DOHH2 (cell line): ENCODE results near the gene SPOCK1.

ENCODE experiments used
- EZH2phosphoT487 ChIP-seq: fragments of 200-600 bp; sonication (generic); IDR thresholded peaks from 2 replicates; pipeline ENCODE4 v1.6.1; 2017; ENCODE audit warnings: borderline replicate concordance, mild to moderate bottlenecking, antibody characterized with exemption, low read length, moderate library complexity, mixed read lengths
- TF ChIP-seq, protein P1 (sequence below): fragments of 200-600 bp; sonication (generic); IDR thresholded peaks from one replicate; pipeline ENCODE4 v1.5.1; 2014; ENCODE audit warnings: antibody characterized with exemption, mild to moderate bottlenecking, low read depth, low read length; ENCODE audit not compliant: poor library complexity, severe bottlenecking

DNA sequence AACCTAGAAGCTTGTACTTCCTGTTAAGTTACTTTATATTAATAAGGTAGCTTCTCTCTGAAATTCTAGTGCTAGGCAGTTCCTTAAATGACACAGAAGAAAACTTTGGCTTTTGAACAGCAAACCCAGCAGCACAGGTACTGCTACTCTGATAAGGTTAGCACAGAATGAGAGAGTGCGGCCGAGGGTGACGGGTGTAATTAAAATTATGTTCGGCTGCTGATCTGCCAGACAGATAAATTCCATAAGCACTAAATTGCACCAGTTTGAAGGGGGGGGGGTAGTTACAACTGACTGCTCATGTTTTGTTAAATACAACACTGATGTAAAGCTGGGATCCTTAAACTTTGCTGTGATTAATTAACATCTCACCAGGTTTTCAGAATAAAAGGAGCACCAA, 475.1 kb downstream of the SPOCK1 start:
- TF ChIP-seq, protein P1, sequence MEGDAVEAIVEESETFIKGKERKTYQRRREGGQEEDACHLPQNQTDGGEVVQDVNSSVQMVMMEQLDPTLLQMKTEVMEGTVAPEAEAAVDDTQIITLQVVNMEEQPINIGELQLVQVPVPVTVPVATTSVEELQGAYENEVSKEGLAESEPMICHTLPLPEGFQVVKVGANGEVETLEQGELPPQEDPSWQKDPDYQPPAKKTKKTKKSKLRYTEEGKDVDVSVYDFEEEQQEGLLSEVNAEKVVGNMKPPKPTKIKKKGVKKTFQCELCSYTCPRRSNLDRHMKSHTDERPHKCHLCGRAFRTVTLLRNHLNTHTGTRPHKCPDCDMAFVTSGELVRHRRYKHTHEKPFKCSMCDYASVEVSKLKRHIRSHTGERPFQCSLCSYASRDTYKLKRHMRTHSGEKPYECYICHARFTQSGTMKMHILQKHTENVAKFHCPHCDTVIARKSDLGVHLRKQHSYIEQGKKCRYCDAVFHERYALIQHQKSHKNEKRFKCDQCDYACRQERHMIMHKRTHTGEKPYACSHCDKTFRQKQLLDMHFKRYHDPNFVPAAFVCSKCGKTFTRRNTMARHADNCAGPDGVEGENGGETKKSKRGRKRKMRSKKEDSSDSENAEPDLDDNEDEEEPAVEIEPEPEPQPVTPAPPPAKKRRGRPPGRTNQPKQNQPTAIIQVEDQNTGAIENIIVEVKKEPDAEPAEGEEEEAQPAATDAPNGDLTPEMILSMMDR, result no peak
- no peak for TF ChIP-seq EZH2phosphoT487
